HL-60/S4 (cell line): Measurements from ENCODE around the gene FAM78A.
"Not testable (repeated sequence)": the region's sequence is repeated elsewhere in the genome, so short reads cannot be mapped to it uniquely, and the experiment has no call there.

Experiments
- in situ Hi-C: fragments of 300-500 bp; cut with MboI; formaldehyde crosslinking; loops from 2 replicates; pipeline ENCODE4 v1.14.3; 2022; ENCODE audit warnings: low sequenced_read_pairs

FAM78A gene

GRCh38 chr9:131216806-131217205, 59.5 kb downstream of the FAM78A start:
- in situ Hi-C loops = no loop called here

DNA sequence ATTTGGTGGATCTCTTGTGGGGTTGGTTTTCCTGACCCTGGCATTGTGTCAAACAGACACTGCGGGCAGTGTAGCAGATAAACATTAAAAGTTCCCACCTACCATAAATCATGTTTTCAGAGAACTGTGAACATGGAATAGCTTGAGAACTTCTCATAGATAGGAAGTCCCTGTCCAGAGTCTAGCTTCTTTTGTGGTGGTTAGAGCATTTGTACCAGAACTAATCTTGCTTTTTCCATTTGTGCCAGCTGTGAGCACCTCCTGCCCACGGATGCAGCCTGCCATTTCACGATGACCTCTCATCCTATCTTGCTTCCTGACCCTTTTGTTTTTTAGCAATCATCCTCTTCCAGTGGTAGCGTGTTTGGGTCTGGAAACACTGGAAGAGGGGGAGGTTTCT, 61.4 kb downstream of the FAM78A start:
- in situ Hi-C loops = no loop called here

DNA sequence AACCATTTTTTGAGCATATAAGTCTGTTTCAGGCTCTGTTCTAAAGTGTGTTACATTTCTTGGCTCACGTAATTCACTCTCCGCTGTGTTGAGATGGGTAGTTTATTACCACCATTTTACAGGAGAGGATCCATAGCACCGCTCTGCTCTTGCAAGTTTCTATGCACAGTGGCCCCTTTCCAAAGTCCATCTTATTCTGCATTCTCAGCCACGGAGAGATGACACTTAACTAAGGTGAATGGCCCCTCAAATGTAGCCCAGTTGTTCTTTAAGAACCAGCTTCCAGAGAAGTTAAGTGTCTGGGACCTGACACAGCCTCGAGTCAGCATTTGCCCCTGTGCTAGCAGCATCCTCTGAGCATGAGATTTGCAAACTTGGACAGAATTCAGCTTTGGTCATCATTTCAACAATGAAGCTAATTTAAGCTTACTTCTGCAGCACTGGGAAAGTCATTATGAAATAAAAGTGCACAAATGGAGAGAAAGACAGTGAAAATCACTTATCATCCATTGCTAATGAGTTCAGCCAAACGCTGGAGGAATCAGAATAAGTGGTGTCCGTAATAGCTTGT, 61.9 kb downstream of the FAM78A start:
- in situ Hi-C loops = no loop called here

DNA sequence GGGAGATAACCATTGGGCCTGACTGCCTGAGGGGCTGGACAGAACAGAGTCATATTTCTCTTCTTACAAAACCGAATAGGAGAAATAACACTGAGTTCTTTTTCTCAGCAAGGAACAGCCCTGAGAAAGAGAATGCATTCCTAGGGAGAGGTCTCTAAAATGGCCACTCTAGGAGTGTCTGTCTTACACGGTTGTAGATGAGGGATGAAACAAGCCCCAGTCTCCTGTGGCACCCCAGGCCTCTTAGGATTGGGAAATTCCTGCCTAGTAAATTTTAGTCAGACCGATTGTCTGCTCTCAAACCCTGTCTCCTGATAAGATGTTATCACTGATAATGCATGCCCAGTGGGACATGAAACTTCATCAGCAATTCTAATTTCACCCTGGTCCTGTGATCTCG, 64.4 kb downstream of the FAM78A start:
- in situ Hi-C loops = not testable (repeated sequence)
